Right lobe of liver (tissue), 6 donors: ENCODE results near the gene ILF3. TPM values are rescaled to one million over a fixed set of nuclear protein-coding genes. Genes with fewer than 3 reads are reported as not detected.
"Not testable (repeated sequence)": the region's sequence is repeated elsewhere in the genome, so short reads cannot be mapped to it uniquely, and the experiment has no call there.

ENCODE experiments used
- ATAC-seq, 4 donors: fragments of 200-7000 bp; cut with Tn5 transposase; one replicate each; pipeline ENCODE4 v1.9.1; 2020; ENCODE audit warnings: mild to moderate bottlenecking in 4 of 4, moderate library complexity in 4 of 4
- DNase-seq, 3 donors: peaks; one replicate each; pipeline ENCODE4 v3.0.0-alpha.2; 2020
- H3K27ac ChIP-seq, 3 donors: fragments of 200-600 bp; one replicate each; pipeline ENCODE4 v1.8.0; 2022
- H3K27me3 ChIP-seq, 2 donors: fragments of 200-600 bp; one replicate each; pipeline ENCODE4 v1.8.0; 2022
- H3K36me3 ChIP-seq, 4 donors: fragments of 200-600 bp; sonication (generic) in 1 of 4; one replicate each; pipeline versions ENCODE4 v1.5.1 to v1.8.0; 2017 to 2022; ENCODE audit warnings: control low read depth in 1 of 4
- H3K4me1 ChIP-seq, 4 donors: fragments of 200-600 bp; sonication (generic) in 1 of 4; one replicate each; pipeline versions ENCODE4 v1.5.1 to v1.8.0; 2017 to 2022; ENCODE audit warnings: control low read depth in 1 of 4
- H3K4me3 ChIP-seq, 3 donors: fragments of 200-600 bp; one replicate each; pipeline ENCODE4 v1.8.0; 2022
- H3K9me3 ChIP-seq, 4 donors: fragments of 200-600 bp; sonication (generic) in 1 of 4; one replicate each; pipeline versions ENCODE4 v1.5.1 to v1.8.0; 2017 to 2022; ENCODE audit warnings: control low read depth in 1 of 4
- POLR2A ChIP-seq: fragments of 450-650 bp; IDR thresholded peaks from one replicate; pipeline ENCODE4 v1.6.1; 2017; ENCODE audit warnings: antibody characterized with exemption, mild to moderate bottlenecking
- WGBS: methylation state at CpG from one replicate; pipeline ENCODE4 v1.1.6; 2018; ENCODE audit warnings: low coverage, low lambda C conversion rate; ENCODE audit not compliant: insufficient coverage; ENCODE audit errors: missing lambda C conversion rate; 5-methylcytosine and 5-hydroxymethylcytosine counted together
- intact Hi-C, 2 donors: fragments of 100-400 bp; cut with DNase I; formaldehyde crosslinking; loops; one replicate each; pipeline versions ENCODE4 v1.11.2 to v1.14.1; 2022
- total RNA-seq, 6 experiments: library from RNA; depleted of rRNA in 2 of 6; stranded (reverse); fragments of >200 nt in 2 of 6; fragmentation: NEBNext Ultra II Directional in 3 of 6; extraction: Animal tissue kit (Norgen Biotek cat#: 25700) in 3 of 6; gene quantifications; one replicate each; pipeline versions ENCODE4 v1.1.0 to v1.2.4, GENCODE V29; 2016 to 2023
- TF ChIP-seq, protein P1 (sequence below), 4 donors: fragments of 200-600 bp in 3 of 4; fragments of 450-650 bp in 1 of 4; IDR thresholded peaks; one replicate each; pipeline versions ENCODE4 v1.5.1 to v1.8.0; 2016 to 2022; ENCODE audit warnings: antibody characterized with exemption in 4 of 4, mild to moderate bottlenecking in 2 of 4
- donor health status: DM: no; HTN: yes; CAD: no.
- donor health status: DM: no; HTN: no; CAD: no.
- donor health status: DM: no; HTN: no; CAD: no.
- donor health status: DM: no; HTN: yes; CAD: no.
- donor health status: DM: no; HTN: yes; CAD: no.

The ILF3 gene
- total RNA-seq, 6 experiments from 2014 or later: 40.0 to 82.3 (median 54.8) TPM

DNA sequence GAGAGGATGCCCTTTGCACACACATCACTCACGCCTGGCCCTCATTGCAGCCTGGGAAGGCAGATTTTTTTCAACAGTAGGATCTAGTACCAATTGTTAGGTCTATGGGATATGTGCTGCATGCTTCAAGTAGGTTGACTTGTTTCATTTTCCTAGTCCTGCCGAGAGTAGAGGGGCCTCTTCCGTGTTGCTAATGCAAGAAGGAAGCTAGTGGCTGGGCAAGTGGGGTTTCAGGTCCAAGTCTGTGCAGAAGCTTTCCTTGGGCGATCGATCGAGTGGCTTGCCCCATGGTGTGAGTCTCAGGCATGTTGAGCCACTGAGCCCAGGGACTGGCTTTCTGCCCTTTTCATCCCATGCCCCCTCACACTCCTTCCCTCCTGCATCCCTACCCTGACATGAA lies 13.7 kb downstream of the ILF3 start:
- ATAC-seq: no peak
- Histone ChIP-seq H3K27me3 (no peaks in the 10 kb centered on the region), H3K4me3 (no peak overlapping the region), H3K27ac (no peak overlapping the region), H3K4me1 (peaks cover 0 to 13% (median 6%) of the 10 kb centered on the region in 4 donors), H3K36me3 (peaks cover 0 to 7% (median 3%) of the 10 kb centered on the region in 4 donors), H3K9me3 (no peaks in the 10 kb centered on the region)
- intact Hi-C loops: no loop called here
- DNase-seq: no peak
- WGBS: no CpG with 5 or more reads among the region's 6 CpGs
- no peak for TF ChIP-seq POLR2A
- TF ChIP-seq, protein P1, sequence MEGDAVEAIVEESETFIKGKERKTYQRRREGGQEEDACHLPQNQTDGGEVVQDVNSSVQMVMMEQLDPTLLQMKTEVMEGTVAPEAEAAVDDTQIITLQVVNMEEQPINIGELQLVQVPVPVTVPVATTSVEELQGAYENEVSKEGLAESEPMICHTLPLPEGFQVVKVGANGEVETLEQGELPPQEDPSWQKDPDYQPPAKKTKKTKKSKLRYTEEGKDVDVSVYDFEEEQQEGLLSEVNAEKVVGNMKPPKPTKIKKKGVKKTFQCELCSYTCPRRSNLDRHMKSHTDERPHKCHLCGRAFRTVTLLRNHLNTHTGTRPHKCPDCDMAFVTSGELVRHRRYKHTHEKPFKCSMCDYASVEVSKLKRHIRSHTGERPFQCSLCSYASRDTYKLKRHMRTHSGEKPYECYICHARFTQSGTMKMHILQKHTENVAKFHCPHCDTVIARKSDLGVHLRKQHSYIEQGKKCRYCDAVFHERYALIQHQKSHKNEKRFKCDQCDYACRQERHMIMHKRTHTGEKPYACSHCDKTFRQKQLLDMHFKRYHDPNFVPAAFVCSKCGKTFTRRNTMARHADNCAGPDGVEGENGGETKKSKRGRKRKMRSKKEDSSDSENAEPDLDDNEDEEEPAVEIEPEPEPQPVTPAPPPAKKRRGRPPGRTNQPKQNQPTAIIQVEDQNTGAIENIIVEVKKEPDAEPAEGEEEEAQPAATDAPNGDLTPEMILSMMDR (IDR thresholded peaks at IDR 0.05): no peak

DNA sequence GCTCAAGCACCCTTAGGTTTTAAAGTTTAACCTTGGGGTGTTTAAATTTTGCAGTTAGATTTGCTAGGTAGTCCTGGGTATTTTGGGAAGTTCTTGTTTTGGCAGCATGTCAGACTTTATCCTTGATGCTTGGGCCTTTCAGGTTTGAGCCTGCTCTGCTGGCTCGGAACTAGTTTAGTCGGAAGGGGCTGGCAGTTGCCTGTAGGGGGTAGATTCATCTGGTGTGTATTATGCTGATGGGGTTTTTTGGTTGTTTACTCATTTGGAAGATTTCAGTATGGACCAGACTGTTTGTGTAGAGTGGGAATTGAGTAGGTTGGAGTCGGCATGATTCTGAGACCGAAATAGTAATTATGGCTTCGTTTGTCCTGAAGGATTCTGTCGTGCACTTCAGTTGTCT lies 15.1 kb downstream of the ILF3 start:
- peaks cover 0 to 18% (median 5%) of the 10 kb centered on the region in 4 donors for H3K4me1 ChIP-seq
- H3K27me3 ChIP-seq: no peaks in the 10 kb centered on the region
- 84% methylated on average over 6 of the region's 6 CpGs for WGBS
- H3K9me3 ChIP-seq: no peaks in the 10 kb centered on the region
- peaks cover 0 to 18% (median 6%) of the 10 kb centered on the region in 4 donors for H3K36me3 ChIP-seq
- ATAC-seq (no peak), DNase-seq (no peak)
- intact Hi-C loops: no loop called here
- no peak for TF ChIP-seq POLR2A
- H3K27ac ChIP-seq: no peak overlapping the region
- H3K4me3 ChIP-seq: no peak overlapping the region

DNA sequence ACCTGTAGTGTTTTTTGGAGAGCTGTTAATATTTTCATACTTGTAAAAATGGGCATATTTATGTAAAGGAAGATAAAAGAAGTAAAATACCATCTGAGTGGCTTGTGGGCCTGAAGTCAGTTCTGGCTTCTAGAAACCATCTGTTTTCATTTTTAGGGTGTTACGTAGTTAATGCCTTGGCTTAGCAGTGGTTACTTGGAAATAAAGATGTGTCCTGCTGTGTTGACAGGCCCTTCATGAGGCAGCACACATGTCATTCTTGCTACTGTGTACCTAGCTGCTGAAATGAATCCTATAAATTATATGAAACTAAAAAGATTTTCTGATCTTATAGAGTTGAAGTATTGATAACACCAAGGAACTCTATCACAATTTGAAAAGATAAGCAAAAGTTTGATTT lies 16.0 kb downstream of the ILF3 start:
- ATAC-seq (no peak), DNase-seq (no peak)
- Histone ChIP-seq H3K27ac (no peak overlapping the region), H3K36me3 (peaks cover 0 to 18% (median 6%) of the 10 kb centered on the region in 4 donors), H3K4me3 (no peak overlapping the region), H3K9me3 (no peaks in the 10 kb centered on the region), H3K27me3 (no peaks in the 10 kb centered on the region), H3K4me1 (peaks cover 0 to 20% (median 5%) of the 10 kb centered on the region in 4 donors)
- intact Hi-C loops: no loop called here
- TF ChIP-seq, protein P1 (IDR thresholded peaks at IDR 0.05): no peak
- TF ChIP-seq POLR2A: no peak
- WGBS: 81% methylated on average over 1 of the region's 1 CpG

DNA sequence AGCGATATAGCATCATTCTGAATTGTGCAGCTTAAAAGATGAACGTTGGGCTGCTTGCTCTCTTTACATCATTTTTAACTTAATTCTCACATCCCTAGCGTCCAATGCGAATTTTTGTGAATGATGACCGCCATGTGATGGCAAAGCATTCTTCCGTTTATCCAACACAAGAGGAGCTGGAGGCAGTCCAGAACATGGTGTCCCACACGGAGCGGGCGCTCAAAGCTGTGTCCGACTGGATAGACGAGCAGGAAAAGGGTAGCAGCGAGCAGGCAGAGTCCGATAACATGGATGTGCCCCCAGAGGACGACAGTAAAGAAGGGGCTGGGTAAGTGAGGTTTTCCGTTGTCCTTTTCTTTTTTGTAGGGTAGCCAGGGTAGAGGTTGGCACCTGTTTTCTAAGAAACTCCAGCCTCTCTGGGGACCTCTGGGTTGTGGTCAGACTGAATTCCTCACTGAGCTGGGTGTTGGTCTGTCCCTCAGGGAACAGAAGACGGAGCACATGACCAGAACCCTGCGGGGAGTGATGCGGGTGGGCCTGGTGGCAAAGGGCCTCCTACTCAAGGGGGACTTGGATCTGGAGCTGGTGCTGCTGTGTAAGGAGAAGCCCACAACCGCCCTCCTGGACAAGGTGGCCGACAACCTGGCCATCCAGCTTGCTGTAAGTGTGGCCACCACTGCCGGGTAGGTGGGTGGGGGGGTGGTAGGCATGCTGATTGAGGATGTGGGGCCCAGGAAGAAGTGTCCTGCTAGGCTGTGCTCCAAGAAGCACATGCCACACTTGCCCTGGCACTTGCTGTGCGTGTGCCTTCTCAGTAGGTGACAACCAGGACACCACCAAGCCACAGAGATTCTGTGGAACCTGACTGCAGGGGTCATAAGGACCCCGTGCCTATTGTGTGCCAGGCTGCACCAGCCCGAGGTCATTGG lies 17.0 kb downstream of the ILF3 start:
- Histone ChIP-seq H3K4me1 (peaks cover 0 to 23% (median 5%) of the 10 kb centered on the region in 4 donors), H3K27ac (no peak overlapping the region), H3K27me3 (no peaks in the 10 kb centered on the region), H3K36me3 (peaks cover 0 to 22% (median 7%) of the 10 kb centered on the region in 4 donors), H3K9me3 (no peaks in the 10 kb centered on the region), H3K4me3 (no peak overlapping the region)
- TF ChIP-seq, protein P1 (IDR thresholded peaks at IDR 0.05): no peak
- TF ChIP-seq POLR2A: no peak
- DNase-seq (no peak), ATAC-seq (no peak)
- 86% methylated on average over 10 of the region's 24 CpGs for WGBS
- intact Hi-C loops: no loop called here

DNA sequence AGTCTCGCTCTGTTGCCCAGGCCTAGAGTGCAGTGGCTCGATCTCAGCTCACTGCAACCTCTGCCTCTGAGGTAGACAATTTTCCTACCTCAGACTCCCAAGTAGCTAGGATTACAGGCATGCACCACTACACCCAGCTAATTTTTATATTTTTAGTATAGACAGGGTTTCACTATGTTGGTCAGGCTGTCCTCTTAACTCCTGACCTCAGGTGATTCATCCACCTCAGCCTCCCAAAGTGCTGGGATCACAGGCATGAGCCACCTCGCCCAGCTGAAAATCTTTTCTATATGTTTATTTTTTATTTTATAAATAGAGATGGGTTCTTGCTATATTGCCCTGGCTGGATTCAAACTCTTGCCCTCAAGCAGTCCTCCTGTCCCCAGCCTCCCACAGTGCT lies 17.8 kb downstream of the ILF3 start:
- 93% methylated on average over 2 of the region's 3 CpGs for WGBS
- intact Hi-C loops, H3K27ac ChIP-seq, H3K9me3 ChIP-seq, ATAC-seq, H3K4me3 ChIP-seq, H3K27me3 ChIP-seq, DNase-seq: not testable (repeated sequence)
- peaks cover 0 to 23% (median 8%) of the 10 kb centered on the region in 4 donors for H3K36me3 ChIP-seq
- H3K4me1 ChIP-seq: peaks cover 0 to 27% (median 6%) of the 10 kb centered on the region in 4 donors

DNA sequence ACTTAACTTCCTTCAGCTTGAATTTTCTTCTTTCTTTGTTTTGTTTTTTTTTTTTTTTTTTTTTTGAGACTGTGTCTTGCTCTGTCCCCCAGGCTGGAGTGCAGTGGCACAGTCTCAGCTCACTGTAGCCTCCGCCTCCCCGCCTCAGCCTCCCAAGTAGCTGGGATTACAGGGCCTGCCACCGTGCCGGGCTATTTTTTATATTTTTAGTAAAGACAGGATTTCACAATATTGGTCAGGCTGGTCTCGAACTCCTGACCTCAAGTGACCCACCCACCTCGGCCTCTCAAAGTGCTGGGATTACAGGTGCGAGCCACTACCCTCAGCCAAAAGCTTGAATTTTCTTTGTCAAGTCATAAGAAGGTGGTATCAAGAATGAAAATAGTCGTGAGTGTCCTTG lies 21.1 kb downstream of the ILF3 start:
- WGBS: 63% methylated on average over 8 of the region's 8 CpGs
- H3K27ac ChIP-seq, H3K9me3 ChIP-seq, H3K27me3 ChIP-seq, H3K4me3 ChIP-seq, intact Hi-C loops, DNase-seq, ATAC-seq: not testable (repeated sequence)
- H3K4me1 ChIP-seq: peaks cover 0 to 39% (median 13%) of the 10 kb centered on the region in 4 donors
- H3K36me3 ChIP-seq: peaks cover 0 to 48% (median 30%) of the 10 kb centered on the region in 4 donors
